IMR-90 (cell line): Measurements from ENCODE around the gene ACER1. TPM values are rescaled to one million over a fixed set of nuclear protein-coding genes. Genes with fewer than 3 reads are reported as not detected.

Experiments
- ATAC-seq: fragments of 200-7000 bp; cut with Tn5 transposase; 2 replicates; pipeline ENCODE4 v1.9.1; 2020; ENCODE audit warnings: low read depth, mild to moderate bottlenecking, moderate library complexity
- BruUV-seq: library from RNA; stranded (reverse); fragments of 400-500 nt; replicated peaks from 2 replicates; lab custom pipeline; 2021; lab: Mats Ljungman, UMichigan
- CTCF ChIA-PET: fragments of 300-600 bp; formaldehyde crosslinking; extraction: SDS; loops from one replicate; lab custom pipeline; 2021; ENCODE audit warnings: antibody characterized with exemption; lab: Yijun Ruan, JAX
- POLR2A ChIA-PET: fragments of 300-600 bp; sonication (Branson Sonifier 250); formaldehyde crosslinking; loops from one replicate; lab custom pipeline; 2022; ENCODE audit warnings: antibody characterized with exemption; ENCODE audit not compliant: unreplicated experiment; lab: Charles Lee
- DNase-seq: peaks from one replicate; pipeline ENCODE4 v3.0.0; 2013
- H2AFZ ChIP-seq: replicated peaks from 2 replicates; pipeline ENCODE3; 2013; ENCODE audit warnings: low read length, mild to moderate bottlenecking; ENCODE audit not compliant: poor library complexity
- H2AK5ac ChIP-seq: 2 replicates; pipeline ENCODE4 v1.6.1; 2013; ENCODE audit warnings: low read depth, low read length, inconsistent platforms
- H2AK9ac ChIP-seq: replicated peaks from 2 replicates; pipeline ENCODE3; 2013; ENCODE audit warnings: mild to moderate bottlenecking, low read depth, low read length, moderate library complexity; ENCODE audit not compliant: poor library complexity
- H2BK120ac ChIP-seq: 2 replicates; pipeline ENCODE4 v1.6.1; 2013; ENCODE audit warnings: low read depth, low read length, inconsistent platforms
- H2BK15ac ChIP-seq: 3 replicates; pipeline ENCODE4 v1.6.1; 2013; ENCODE audit warnings: low read depth, low read length, inconsistent platforms
- H2BK20ac ChIP-seq: 2 replicates; pipeline ENCODE4 v1.6.1; 2013; ENCODE audit warnings: low read depth, mild to moderate bottlenecking, inconsistent platforms, low read length, moderate library complexity
- H2BK5ac ChIP-seq: 2 replicates; pipeline ENCODE4 v1.6.1; 2013; ENCODE audit warnings: mild to moderate bottlenecking, low read depth, low read length, inconsistent platforms; ENCODE audit not compliant: poor library complexity, severe bottlenecking
- H3K14ac ChIP-seq: replicated peaks from 2 replicates; pipeline ENCODE4 v1.6.1; 2013; ENCODE audit warnings: low read depth, low read length, inconsistent platforms
- H3K18ac ChIP-seq: 2 replicates; pipeline ENCODE4 v1.6.1; 2013; ENCODE audit warnings: low read depth, low read length, control low read depth
- H3K23ac ChIP-seq: 2 replicates; pipeline ENCODE4 v1.6.1; 2013; ENCODE audit warnings: low read depth, low read length, inconsistent platforms
- H3K27ac ChIP-seq: 2 replicates; pipeline ENCODE4 v1.5.1; 2013; ENCODE audit warnings: mild to moderate bottlenecking, control low read depth, low read length; ENCODE audit not compliant: insufficient read depth
- H3K27me3 ChIP-seq: 2 replicates; pipeline ENCODE4 v1.6.1; 2013; ENCODE audit warnings: low read length; ENCODE audit not compliant: control insufficient read depth, insufficient read depth
- H3K36me3 ChIP-seq: 2 replicates; pipeline ENCODE4 v1.6.1; 2013; ENCODE audit warnings: low read length, mixed read lengths; ENCODE audit not compliant: control insufficient read depth, insufficient read depth
- H3K4ac ChIP-seq: 2 replicates; pipeline ENCODE4 v1.6.1; 2013; ENCODE audit warnings: low read depth, low read length, inconsistent platforms
- H3K4me1 ChIP-seq: 2 replicates; pipeline ENCODE4 v1.6.1; 2013; ENCODE audit warnings: low read length, mixed read lengths; ENCODE audit not compliant: control insufficient read depth, insufficient read depth
- H3K4me2 ChIP-seq: 2 replicates; pipeline ENCODE4 v1.6.1; 2013; ENCODE audit warnings: low read depth, mild to moderate bottlenecking, control low read depth, low read length, moderate library complexity
- H3K4me3 ChIP-seq: 2 replicates; pipeline ENCODE4 v1.5.1; 2013; ENCODE audit warnings: low read depth, mild to moderate bottlenecking, control low read depth, low read length, moderate library complexity; ENCODE audit not compliant: insufficient read depth
- H3K56ac ChIP-seq: 2 replicates; pipeline ENCODE4 v1.6.1; 2013; ENCODE audit warnings: low read length, inconsistent platforms; ENCODE audit not compliant: insufficient read depth; ENCODE audit errors: extremely low read depth
- H3K79me1 ChIP-seq, 2 experiments: 2 replicates each; pipeline ENCODE4 v1.6.1; 2013; ENCODE audit warnings: low read length in 2 of 2, inconsistent platforms in 1 of 2, low read depth in 1 of 2
- H3K9ac ChIP-seq: 2 replicates; pipeline ENCODE4 v1.6.1; 2013; ENCODE audit warnings: low read depth, low read length, control low read depth
- H3K9me1 ChIP-seq: 2 replicates; pipeline ENCODE4 v1.6.1; 2013; ENCODE audit warnings: low read length, inconsistent platforms; ENCODE audit not compliant: insufficient read depth
- H3K9me3 ChIP-seq: 2 replicates; pipeline ENCODE4 v1.6.1; 2013; ENCODE audit warnings: low read length; ENCODE audit not compliant: control insufficient read depth, insufficient read depth
- H4K20me1 ChIP-seq: 2 replicates; pipeline ENCODE4 v1.6.1; 2013; ENCODE audit warnings: low read length, inconsistent platforms; ENCODE audit not compliant: insufficient read depth
- H4K5ac ChIP-seq: 2 replicates; pipeline ENCODE4 v1.6.1; 2013; ENCODE audit warnings: mild to moderate bottlenecking, low read depth, low read length, control low read depth
- H4K8ac ChIP-seq, 2 experiments: 2 replicates each; pipeline ENCODE4 v1.6.1; 2013; ENCODE audit warnings: low read depth in 2 of 2, low read length in 2 of 2, control low read depth in 1 of 2, inconsistent platforms in 1 of 2
- H4K91ac ChIP-seq: 2 replicates; pipeline ENCODE4 v1.6.1; 2013; ENCODE audit warnings: low read depth, low read length, inconsistent platforms; ENCODE audit not compliant: insufficient read depth
- BHLHE40 ChIP-seq: fragments of 150-350 bp; IDR thresholded peaks from 2 replicates; pipeline ENCODE4 v1.6.1; 2016; ENCODE audit warnings: mild to moderate bottlenecking, low read depth, low read length
- CEBPB ChIP-seq: IDR thresholded peaks from 2 replicates; pipeline ENCODE4 v1.6.1; 2012; ENCODE audit warnings: low read depth, low read length, improper control_type of control experiment
- CHD1 ChIP-seq: IDR thresholded peaks from 2 replicates; pipeline ENCODE4 v1.6.1; 2012; ENCODE audit warnings: low read depth, low read length, improper control_type of control experiment
- ELK1 ChIP-seq: fragments of 150-350 bp; IDR thresholded peaks from 2 replicates; pipeline ENCODE4 v1.6.1; 2016; ENCODE audit warnings: low read depth, mild to moderate bottlenecking, low read length, moderate library complexity, borderline replicate concordance
- FOS ChIP-seq: fragments of 150-350 bp; IDR thresholded peaks from 2 replicates; pipeline ENCODE4 v1.6.1; 2016; ENCODE audit warnings: low read depth, low read length
- MAFK ChIP-seq: IDR thresholded peaks from 2 replicates; pipeline ENCODE4 v1.6.1; 2012; ENCODE audit warnings: low read depth, low read length, improper control_type of control experiment
- MAZ ChIP-seq: IDR thresholded peaks from 2 replicates; pipeline ENCODE4 v1.6.1; 2012; ENCODE audit warnings: low read depth, mild to moderate bottlenecking, low read length, improper control_type of control experiment, moderate library complexity, borderline replicate concordance
- MXI1 ChIP-seq: IDR thresholded peaks from 2 replicates; pipeline ENCODE4 v1.6.1; 2012; ENCODE audit warnings: low read depth, mild to moderate bottlenecking, low read length, moderate library complexity, borderline replicate concordance
- NFE2L2 ChIP-seq: fragments of 150-350 bp; IDR thresholded peaks from 2 replicates; pipeline ENCODE4 v1.6.1; 2016; ENCODE audit warnings: low read depth, mild to moderate bottlenecking, low read length
- POLR2A ChIP-seq: IDR thresholded peaks from 2 replicates; pipeline ENCODE4 v1.6.1; 2012; ENCODE audit warnings: mild to moderate bottlenecking, low read depth, low read length
- RAD21 ChIP-seq: IDR thresholded peaks from 2 replicates; pipeline ENCODE4 v1.6.1; 2012; ENCODE audit warnings: low read length, improper control_type of control experiment
- RCOR1 ChIP-seq: IDR thresholded peaks from 2 replicates; pipeline ENCODE4 v1.6.1; 2012; ENCODE audit warnings: mild to moderate bottlenecking, low read length, improper control_type of control experiment; ENCODE audit not compliant: insufficient replicate concordance
- RFX5 ChIP-seq: IDR thresholded peaks from 2 replicates; pipeline ENCODE4 v1.8.0; 2012; ENCODE audit warnings: low read depth, mild to moderate bottlenecking, low read length, moderate library complexity
- SMC3 ChIP-seq: fragments of 150-350 bp; IDR thresholded peaks from 2 replicates; pipeline ENCODE4 v1.6.1; 2016; ENCODE audit warnings: low read depth, mild to moderate bottlenecking, antibody characterized with exemption, low read length, moderate library complexity
- USF2 ChIP-seq: fragments of 150-350 bp; IDR thresholded peaks from 2 replicates; pipeline ENCODE4 v1.6.1; 2017; ENCODE audit warnings: mild to moderate bottlenecking, antibody characterized with exemption, low read length, low read depth
- WGBS, 2 experiments: methylation state at CpG; one replicate each; pipeline versions ENCODE4 v1.1.5 to v1.1.7; 2013; ENCODE audit warnings: missing lambda C conversion rate in 2 of 2; ENCODE audit not compliant: insufficient read length in 1 of 2; ENCODE audit errors: extremely low coverage in 2 of 2; 5-methylcytosine and 5-hydroxymethylcytosine counted together
- dilution Hi-C: fragments of 300-500 bp; cut with HindIII; formaldehyde crosslinking; loops from one replicate; pipeline ENCODE4 v1.14.3; 2018; ENCODE audit warnings: low sequenced_read_pairs; ENCODE audit not compliant: unreplicated experiment
- in situ Hi-C: fragments of 300-500 bp; cut with MboI; formaldehyde crosslinking; loops from 3 replicates; pipeline ENCODE4 v1.14.3; 2019; ENCODE audit warnings: low sequenced_read_pairs, inconsistent platforms, mixed read lengths
- intact Hi-C: fragments of 100-400 bp; cut with micrococcal nuclease; formaldehyde crosslinking; loops from 2 replicates; pipeline ENCODE4 v1.10.0; 2022
- polyA plus RNA-seq, 3 experiments: library from polyadenylated mRNA; depleted of rRNA; stranded (reverse); fragments of >200 nt; gene quantifications; 2 replicates each; pipeline ENCODE4 v1.2.3, GENCODE V29; 2012; ENCODE audit warnings: low replicate concordance in 1 of 3
- total RNA-seq: library from RNA; depleted of rRNA; stranded (reverse); fragments of >200 nt; gene quantifications from 2 replicates; pipeline ENCODE4 v1.2.3, GENCODE V29; 2012
- TF ChIP-seq, protein P1 (sequence below): conservative IDR thresholded peaks from 2 replicates; pipeline ENCODE4 v1.5.1; 2012; ENCODE audit warnings: mild to moderate bottlenecking, low read depth, low read length, improper control_type of control experiment

The ACER1 gene
- total and polyA plus RNA-seq, 2 of the 4 experiments (the other 2 are of a cell fraction): not detected

GRCh38 chr19:6292006-6292405 lies 41.4 kb downstream of the ACER1 start:
- DNase-seq (no peak), ATAC-seq (no peak)
- no peak overlapping the region for H3K27ac ChIP-seq
- H3K27me3 ChIP-seq: no peaks in the 10 kb centered on the region
- H4K5ac ChIP-seq: no peak overlapping the region
- H2AK9ac ChIP-seq: no peak overlapping the region
- no peak overlapping the region for H2AK5ac ChIP-seq
- H3K23ac ChIP-seq: no peak overlapping the region
- no CpG with 5 or more reads among the region's 4 CpGs for WGBS, 2 experiments
- H4K20me1 ChIP-seq: no peaks in the 10 kb centered on the region
- no peak overlapping the region for H2BK15ac ChIP-seq
- no peak overlapping the region for H4K8ac ChIP-seq
- no peak overlapping the region for H3K14ac ChIP-seq
- H2BK5ac ChIP-seq: no peak overlapping the region
- H3K36me3 ChIP-seq: no peaks in the 10 kb centered on the region
- ChIA-PET POLR2A (no interaction called here), CTCF (no interaction called here)
- no peak overlapping the region for H3K4ac ChIP-seq
- BruUV-seq: no TSS peak
- H3K9me3 ChIP-seq: peaks cover 47% of the 10 kb centered on the region
- no peak overlapping the region for H3K9ac ChIP-seq
- dilution Hi-C loops (no loop called here), in situ Hi-C loops (no loop called here), intact Hi-C loops (no loop called here)
- H4K91ac ChIP-seq: no peak overlapping the region
- H2AFZ ChIP-seq: no peak overlapping the region
- no peak overlapping the region for H3K18ac ChIP-seq
- H2BK20ac ChIP-seq: no peak overlapping the region
- no peak for TF ChIP-seq SMC3
- TF ChIP-seq USF2: no peak
- no peak for TF ChIP-seq MAZ
- TF ChIP-seq FOS: no peak
- TF ChIP-seq CEBPB: no peak
- TF ChIP-seq, protein P1, sequence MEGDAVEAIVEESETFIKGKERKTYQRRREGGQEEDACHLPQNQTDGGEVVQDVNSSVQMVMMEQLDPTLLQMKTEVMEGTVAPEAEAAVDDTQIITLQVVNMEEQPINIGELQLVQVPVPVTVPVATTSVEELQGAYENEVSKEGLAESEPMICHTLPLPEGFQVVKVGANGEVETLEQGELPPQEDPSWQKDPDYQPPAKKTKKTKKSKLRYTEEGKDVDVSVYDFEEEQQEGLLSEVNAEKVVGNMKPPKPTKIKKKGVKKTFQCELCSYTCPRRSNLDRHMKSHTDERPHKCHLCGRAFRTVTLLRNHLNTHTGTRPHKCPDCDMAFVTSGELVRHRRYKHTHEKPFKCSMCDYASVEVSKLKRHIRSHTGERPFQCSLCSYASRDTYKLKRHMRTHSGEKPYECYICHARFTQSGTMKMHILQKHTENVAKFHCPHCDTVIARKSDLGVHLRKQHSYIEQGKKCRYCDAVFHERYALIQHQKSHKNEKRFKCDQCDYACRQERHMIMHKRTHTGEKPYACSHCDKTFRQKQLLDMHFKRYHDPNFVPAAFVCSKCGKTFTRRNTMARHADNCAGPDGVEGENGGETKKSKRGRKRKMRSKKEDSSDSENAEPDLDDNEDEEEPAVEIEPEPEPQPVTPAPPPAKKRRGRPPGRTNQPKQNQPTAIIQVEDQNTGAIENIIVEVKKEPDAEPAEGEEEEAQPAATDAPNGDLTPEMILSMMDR: no peak
- no peak for TF ChIP-seq ELK1
- TF ChIP-seq RFX5: no peak
- TF ChIP-seq BHLHE40: no peak
- no peak for TF ChIP-seq RCOR1
- no peak for TF ChIP-seq NFE2L2
- no peak for TF ChIP-seq POLR2A
- TF ChIP-seq CHD1: no peak
- no peak for TF ChIP-seq RAD21
- no peak for TF ChIP-seq MAFK
- no peak for TF ChIP-seq MXI1
- H3K4me3 ChIP-seq: no peak overlapping the region
- H2BK120ac ChIP-seq: no peak overlapping the region
- no peak overlapping the region for H3K4me2 ChIP-seq
- H3K56ac ChIP-seq: no peak overlapping the region
- H3K4me1 ChIP-seq: no peaks in the 10 kb centered on the region
- no peaks in the 10 kb centered on the region for H3K79me1 ChIP-seq
- no peaks in the 10 kb centered on the region for H3K9me1 ChIP-seq
